Astrocyte (in vitro differentiated cells and primary cell): ENCODE measurements around the gene TTC33. TPM values are rescaled to one million over a fixed set of nuclear protein-coding genes. Genes with fewer than 3 reads are reported as not detected.

Experiments used
- DNase-seq: peaks from one replicate; pipeline ENCODE4 v3.0.0-alpha.2; 2010; ENCODE audit warnings: low read depth
- FAIRE-seq: peaks from 2 replicates; lab custom pipeline; 2011; peaks lifted over from hg19 to GRCh38; lab: Jason Lieb, UNC
- H2AFZ ChIP-seq: 2 replicates; pipeline ENCODE4 v1.6.0; 2012; ENCODE audit warnings: low read depth, low read length, inconsistent platforms
- H3K27ac ChIP-seq: 2 replicates; pipeline ENCODE4 v1.5.1; 2011; ENCODE audit warnings: low read depth, low read length, inconsistent platforms
- H3K27me3 ChIP-seq: 2 replicates; pipeline ENCODE4 v1.6.0; 2011; ENCODE audit warnings: low read length, inconsistent platforms; ENCODE audit not compliant: insufficient read depth
- H3K36me3 ChIP-seq: 2 replicates; pipeline ENCODE4 v1.5.1; 2011; ENCODE audit warnings: low read length, inconsistent platforms; ENCODE audit not compliant: insufficient read depth
- H3K4me1 ChIP-seq: 2 replicates; pipeline ENCODE4 v1.5.1; 2011; ENCODE audit warnings: low read length, inconsistent platforms; ENCODE audit not compliant: insufficient read depth
- H3K4me2 ChIP-seq: 2 replicates; pipeline ENCODE4 v1.6.0; 2012; ENCODE audit warnings: low read length, inconsistent platforms
- H3K4me3 ChIP-seq: 2 replicates; pipeline ENCODE4 v1.5.1; 2011; ENCODE audit warnings: low read depth, mild to moderate bottlenecking, low read length, inconsistent platforms; ENCODE audit not compliant: insufficient read depth
- H3K79me2 ChIP-seq: 2 replicates; pipeline ENCODE4 v1.6.0; 2012; ENCODE audit warnings: mild to moderate bottlenecking, low read length, inconsistent platforms; ENCODE audit not compliant: insufficient read depth
- H3K9ac ChIP-seq: 2 replicates; pipeline ENCODE4 v1.6.0; 2012; ENCODE audit warnings: mild to moderate bottlenecking, low read length, inconsistent platforms
- H3K9me3 ChIP-seq: 2 replicates; pipeline ENCODE4 v1.5.1; 2012; ENCODE audit warnings: low read depth, mild to moderate bottlenecking, low read length, inconsistent platforms; ENCODE audit not compliant: insufficient read depth
- H4K20me1 ChIP-seq: 2 replicates; pipeline ENCODE4 v1.6.0; 2012; ENCODE audit warnings: low read length, inconsistent platforms; ENCODE audit not compliant: insufficient read depth
- H3K27ac Mint-ChIP-seq: one replicate; pipeline ENCODE4 v1.8.0; 2021; ENCODE audit warnings: mild to moderate bottlenecking, mixed read lengths; ENCODE audit not compliant: unreplicated experiment
- H3K27me3 Mint-ChIP-seq: one replicate; pipeline ENCODE4 v1.8.0; 2021; ENCODE audit warnings: low read depth, mixed read lengths; ENCODE audit not compliant: unreplicated experiment
- H3K36me3 Mint-ChIP-seq: one replicate; pipeline ENCODE4 v1.8.0; 2021; ENCODE audit warnings: low read depth, mixed read lengths; ENCODE audit not compliant: unreplicated experiment
- H3K4me1 Mint-ChIP-seq: one replicate; pipeline ENCODE4 v1.8.0; 2021; ENCODE audit warnings: low read depth, mixed read lengths; ENCODE audit not compliant: unreplicated experiment
- H3K4me3 Mint-ChIP-seq: one replicate; pipeline ENCODE4 v1.8.0; 2021; ENCODE audit warnings: mild to moderate bottlenecking, moderate library complexity, mixed read lengths; ENCODE audit not compliant: unreplicated experiment
- H3K9me3 Mint-ChIP-seq: one replicate; pipeline ENCODE4 v1.8.0; 2021; ENCODE audit warnings: mild to moderate bottlenecking, mixed read lengths; ENCODE audit not compliant: unreplicated experiment
- EZH2 ChIP-seq: IDR thresholded peaks from 2 replicates; pipeline ENCODE4 v1.6.1; 2012; ENCODE audit warnings: mild to moderate bottlenecking, low read length, inconsistent platforms; ENCODE audit not compliant: insufficient read depth
- total RNA-seq: library from RNA; stranded (reverse); gene quantifications from 2 replicates; pipeline ENCODE4 v1.2.1, GENCODE V29; 2021
- TF ChIP-seq, protein P1 (sequence below): IDR thresholded peaks from 2 replicates; pipeline ENCODE4 v1.5.1; 2011; ENCODE audit warnings: low read depth, mild to moderate bottlenecking, inconsistent platforms, low read length, moderate library complexity; ENCODE audit not compliant: insufficient read depth

Gene TTC33
- total RNA-seq, 1 donor from 2014 or later: 13.3 TPM

GRCh38 chr5:40675396-40676133, 80.2 kb downstream of the TTC33 start:
- TF ChIP-seq EZH2: no peak
- TF ChIP-seq, protein P1, sequence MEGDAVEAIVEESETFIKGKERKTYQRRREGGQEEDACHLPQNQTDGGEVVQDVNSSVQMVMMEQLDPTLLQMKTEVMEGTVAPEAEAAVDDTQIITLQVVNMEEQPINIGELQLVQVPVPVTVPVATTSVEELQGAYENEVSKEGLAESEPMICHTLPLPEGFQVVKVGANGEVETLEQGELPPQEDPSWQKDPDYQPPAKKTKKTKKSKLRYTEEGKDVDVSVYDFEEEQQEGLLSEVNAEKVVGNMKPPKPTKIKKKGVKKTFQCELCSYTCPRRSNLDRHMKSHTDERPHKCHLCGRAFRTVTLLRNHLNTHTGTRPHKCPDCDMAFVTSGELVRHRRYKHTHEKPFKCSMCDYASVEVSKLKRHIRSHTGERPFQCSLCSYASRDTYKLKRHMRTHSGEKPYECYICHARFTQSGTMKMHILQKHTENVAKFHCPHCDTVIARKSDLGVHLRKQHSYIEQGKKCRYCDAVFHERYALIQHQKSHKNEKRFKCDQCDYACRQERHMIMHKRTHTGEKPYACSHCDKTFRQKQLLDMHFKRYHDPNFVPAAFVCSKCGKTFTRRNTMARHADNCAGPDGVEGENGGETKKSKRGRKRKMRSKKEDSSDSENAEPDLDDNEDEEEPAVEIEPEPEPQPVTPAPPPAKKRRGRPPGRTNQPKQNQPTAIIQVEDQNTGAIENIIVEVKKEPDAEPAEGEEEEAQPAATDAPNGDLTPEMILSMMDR: no peak

DNA sequence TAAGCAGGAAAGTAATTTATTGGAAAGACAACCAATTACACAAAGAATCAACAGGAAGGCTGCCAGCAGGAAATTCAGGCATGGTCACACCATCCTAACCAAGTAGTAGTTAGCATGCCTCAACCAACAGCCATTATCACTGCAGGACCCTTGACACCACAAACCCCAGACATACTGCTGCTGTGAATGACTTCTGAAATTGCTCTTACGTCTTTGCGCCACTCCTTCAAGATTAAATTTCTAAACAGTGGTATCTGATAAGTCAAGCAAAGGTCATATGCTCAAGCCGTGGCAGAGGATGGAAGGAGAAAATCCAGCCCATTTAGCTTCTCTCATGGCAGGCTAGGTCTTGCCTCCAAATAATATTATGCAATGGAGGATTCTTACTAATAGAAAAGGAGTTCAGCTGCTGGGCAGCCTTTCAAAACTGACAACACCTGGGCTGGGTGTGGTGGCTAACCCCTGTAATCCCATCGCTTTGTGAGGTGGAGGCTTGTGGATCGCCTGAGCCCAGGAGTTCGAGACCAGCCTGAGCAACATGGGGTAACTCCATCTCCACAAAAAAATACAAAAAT, 81.0 kb downstream of the TTC33 start:
- no peaks in the 10 kb centered on the region for H3K36me3 ChIP-seq
- peaks cover 13% of the 10 kb centered on the region for H3K4me1 Mint-ChIP-seq
- no peaks in the 10 kb centered on the region for H3K9me3 ChIP-seq
- H3K79me2 ChIP-seq: no peaks in the 10 kb centered on the region
- H3K27ac Mint-ChIP-seq: no peak overlapping the region
- no peaks in the 10 kb centered on the region for H3K9me3 Mint-ChIP-seq
- H3K4me3 ChIP-seq: no peak overlapping the region
- H4K20me1 ChIP-seq: no peaks in the 10 kb centered on the region
- H3K27me3 ChIP-seq: no peaks in the 10 kb centered on the region
- peaks cover 17% of the 10 kb centered on the region for H3K4me1 ChIP-seq
- TF ChIP-seq, protein P1: no peak
- TF ChIP-seq EZH2: no peak
- no peak overlapping the region for H3K9ac ChIP-seq
- no peak overlapping the region for H3K4me3 Mint-ChIP-seq
- H3K4me2 ChIP-seq: no peak overlapping the region
- no peak for FAIRE-seq
- no peak overlapping the region for H3K27ac ChIP-seq
- H3K27me3 Mint-ChIP-seq: no peaks in the 10 kb centered on the region
- no peak for DNase-seq
- H3K36me3 Mint-ChIP-seq: no peaks in the 10 kb centered on the region
- no peak overlapping the region for H2AFZ ChIP-seq

More at GRCh38 chr5:40675396-40676133, 80.2 kb downstream of the TTC33 start:
- H3K27ac Mint-ChIP-seq: no peak overlapping the region
- Histone ChIP-seq H3K4me3 (no peak overlapping the region), H3K79me2 (peaks cover 8% of the 10 kb centered on the region), H3K36me3 (no peaks in the 10 kb centered on the region), H2AFZ (no peak overlapping the region), H4K20me1 (no peaks in the 10 kb centered on the region), H3K4me1 (peaks cover 23% of the 10 kb centered on the region), H3K27ac (no peak overlapping the region), H3K27me3 (no peaks in the 10 kb centered on the region), H3K4me2 (no peak overlapping the region), H3K9ac (no peak overlapping the region), H3K9me3 (no peaks in the 10 kb centered on the region)
- no peak overlapping the region for H3K4me3 Mint-ChIP-seq
- DNase-seq (no peak), FAIRE-seq (no peak)
- peaks cover 5% of the 10 kb centered on the region for H3K27me3 Mint-ChIP-seq
- peaks cover 13% of the 10 kb centered on the region for H3K4me1 Mint-ChIP-seq
- H3K9me3 Mint-ChIP-seq: no peaks in the 10 kb centered on the region
- H3K36me3 Mint-ChIP-seq: no peaks in the 10 kb centered on the region

GRCh38 chr5:40672425-40672824, 83.3 kb downstream of the TTC33 start:
- Histone ChIP-seq H3K9me3 (no peaks in the 10 kb centered on the region), H3K4me3 (no peak overlapping the region), H2AFZ (no peak overlapping the region), H3K9ac (no peak overlapping the region), H3K27me3 (no peaks in the 10 kb centered on the region), H4K20me1 (no peaks in the 10 kb centered on the region), H3K27ac (no peak overlapping the region), H3K36me3 (no peaks in the 10 kb centered on the region), H3K79me2 (no peaks in the 10 kb centered on the region), H3K4me1 (peaks cover 10% of the 10 kb centered on the region), H3K4me2 (no peak overlapping the region)
- no peak for DNase-seq
- Mint-ChIP-seq H3K27ac (no peak overlapping the region), H3K9me3 (no peaks in the 10 kb centered on the region), H3K27me3 (no peaks in the 10 kb centered on the region), H3K36me3 (no peaks in the 10 kb centered on the region), H3K4me3 (no peak overlapping the region), H3K4me1 (peaks cover 8% of the 10 kb centered on the region)
- no peak for TF ChIP-seq EZH2
- TF ChIP-seq, protein P1: no peak
- FAIRE-seq: no peak
